Neural progenitor cell (in vitro differentiated cells): ENCODE measurements around the gene NPSR1. TPM values are rescaled to one million over a fixed set of nuclear protein-coding genes. Genes with fewer than 3 reads are reported as not detected.

Experiments
- DNase-seq: peaks from one replicate; pipeline ENCODE4 v3.0.0-alpha.2; 2016; ENCODE audit warnings: low spot score
- H2AFZ ChIP-seq: fragments of 200-600 bp; sonication (generic); replicated peaks from 2 replicates; pipeline ENCODE4 v1.6.1; 2016; ENCODE audit warnings: antibody characterized with exemption
- H3F3A ChIP-seq: fragments of 200-600 bp; sonication (generic); 2 replicates; pipeline ENCODE4 v1.6.1; 2016; ENCODE audit warnings: antibody characterized with exemption, low read depth
- H3K27ac ChIP-seq: fragments of 200-600 bp; sonication (generic); 2 replicates; pipeline ENCODE4 v1.5.1; 2016; ENCODE audit warnings: mild to moderate bottlenecking
- H3K27me3 ChIP-seq: fragments of 200-600 bp; sonication (generic); 2 replicates; pipeline ENCODE4 v1.6.1; 2016; ENCODE audit warnings: mild to moderate bottlenecking, moderate library complexity
- H3K36me3 ChIP-seq: fragments of 200-600 bp; sonication (generic); 2 replicates; pipeline ENCODE4 v1.5.1; 2016
- H3K4me1 ChIP-seq: fragments of 200-600 bp; sonication (generic); 2 replicates; pipeline ENCODE4 v1.6.1; 2016; ENCODE audit warnings: mixed run types
- H3K4me2 ChIP-seq: fragments of 200-600 bp; sonication (generic); 2 replicates; pipeline ENCODE4 v1.6.1; 2016
- H3K4me3 ChIP-seq: fragments of 200-600 bp; sonication (generic); 2 replicates; pipeline ENCODE4 v1.5.1; 2016
- H3K79me2 ChIP-seq: fragments of 200-600 bp; sonication (generic); 2 replicates; pipeline ENCODE4 v1.6.1; 2016; ENCODE audit warnings: low read depth
- H3K9ac ChIP-seq: fragments of 200-600 bp; sonication (generic); 2 replicates; pipeline ENCODE4 v1.6.1; 2016
- H3K9me3 ChIP-seq: fragments of 200-600 bp; sonication (generic); 2 replicates; pipeline ENCODE4 v1.5.1; 2016; ENCODE audit warnings: low read depth
- H4K20me1 ChIP-seq: fragments of 200-600 bp; sonication (generic); 2 replicates; pipeline ENCODE4 v1.6.1; 2016; ENCODE audit warnings: low read depth
- H3K27ac Mint-ChIP-seq: 3 replicates; pipeline ENCODE4 v1.8.0; 2021; ENCODE audit warnings: mixed read lengths
- H3K27me3 Mint-ChIP-seq: 2 replicates; pipeline ENCODE4 v1.8.0; 2022; ENCODE audit warnings: low read depth, mild to moderate bottlenecking, inconsistent platforms, moderate library complexity, mixed read lengths; ENCODE audit not compliant: insufficient read depth
- H3K36me3 Mint-ChIP-seq: 3 replicates; pipeline ENCODE4 v1.8.0; 2021; ENCODE audit warnings: mixed read lengths
- H3K4me1 Mint-ChIP-seq: 3 replicates; pipeline ENCODE4 v1.8.0; 2021; ENCODE audit warnings: mixed read lengths
- H3K4me3 Mint-ChIP-seq: 3 replicates; pipeline ENCODE4 v1.8.0; 2021; ENCODE audit warnings: mild to moderate bottlenecking, moderate library complexity, mixed read lengths
- H3K9me3 Mint-ChIP-seq: 3 replicates; pipeline ENCODE4 v1.8.0; 2020; ENCODE audit warnings: mixed read lengths
- EZH2 ChIP-seq: fragments of 200-600 bp; sonication (generic); IDR thresholded peaks from 2 replicates; pipeline ENCODE4 v1.6.1; 2017; ENCODE audit warnings: antibody characterized with exemption, mild to moderate bottlenecking, moderate library complexity
- EZH2phosphoT487 ChIP-seq: fragments of 200-600 bp; sonication (generic); IDR thresholded peaks from 2 replicates; pipeline ENCODE4 v1.6.1; 2017; ENCODE audit warnings: antibody characterized with exemption
- total RNA-seq: library from RNA; depleted of rRNA; stranded (reverse); fragments of >200 nt; gene quantifications from 2 replicates; pipeline ENCODE4 v1.2.3, GENCODE V29; 2015; ENCODE audit warnings: low replicate concordance
- TF ChIP-seq, protein P1 (sequence below): fragments of 200-600 bp; sonication (generic); IDR thresholded peaks from 2 replicates; pipeline ENCODE4 v1.5.1; 2017; ENCODE audit warnings: antibody characterized with exemption, mild to moderate bottlenecking

NPSR1 gene
- total RNA-seq, 1 donor from 2014 or later = not detected

DNA sequence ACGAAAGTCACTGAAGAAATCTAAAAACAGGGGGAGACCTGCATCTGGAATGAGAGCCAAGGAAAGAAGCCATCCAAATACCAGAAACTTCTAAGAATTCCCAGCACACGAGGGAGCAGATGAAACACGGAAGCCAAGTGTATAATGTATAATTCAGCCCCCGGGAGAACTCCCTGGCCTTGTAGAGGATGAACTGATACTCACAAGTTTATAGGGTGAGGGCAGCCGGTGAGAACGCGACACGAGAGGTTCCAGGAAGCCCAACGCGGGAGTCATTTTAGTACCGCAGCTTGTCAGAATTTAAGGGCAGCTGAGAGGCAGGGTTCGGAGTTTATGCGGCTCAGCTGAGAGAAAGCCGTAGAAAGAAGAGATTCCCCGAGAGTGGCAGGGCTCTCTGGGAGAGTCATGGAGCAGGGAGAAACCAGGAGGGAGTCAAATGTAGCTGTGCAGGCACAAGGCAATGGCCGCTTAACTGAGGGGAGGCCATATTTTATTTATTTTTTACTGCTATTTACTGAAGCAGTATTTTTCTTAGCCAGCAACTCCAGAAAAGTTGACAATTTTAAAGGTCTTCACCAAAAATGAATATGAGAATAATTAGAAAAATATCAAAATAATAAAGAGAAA lies 164.0 kb downstream of the NPSR1 start:
- H3K4me1 Mint-ChIP-seq = peaks cover 11% of the 10 kb centered on the region
- Histone ChIP-seq H3K36me3 (no peaks in the 10 kb centered on the region), H2AFZ (peak overlapping the region; percentile 61), H3F3A (no peaks in the 10 kb centered on the region), H3K4me2 (no peak overlapping the region), H3K9ac (no peak overlapping the region), H3K79me2 (no peaks in the 10 kb centered on the region), H3K4me3 (no peak overlapping the region), H4K20me1 (no peaks in the 10 kb centered on the region), H3K4me1 (no peaks in the 10 kb centered on the region), H3K9me3 (no peaks in the 10 kb centered on the region), H3K27ac (no peak overlapping the region), H3K27me3 (no peaks in the 10 kb centered on the region)
- H3K4me3 Mint-ChIP-seq = no peak overlapping the region
- H3K27ac Mint-ChIP-seq = peak overlapping the region; percentile 64
- no peak for TF ChIP-seq EZH2phosphoT487
- no peak for TF ChIP-seq EZH2
- TF ChIP-seq, protein P1, sequence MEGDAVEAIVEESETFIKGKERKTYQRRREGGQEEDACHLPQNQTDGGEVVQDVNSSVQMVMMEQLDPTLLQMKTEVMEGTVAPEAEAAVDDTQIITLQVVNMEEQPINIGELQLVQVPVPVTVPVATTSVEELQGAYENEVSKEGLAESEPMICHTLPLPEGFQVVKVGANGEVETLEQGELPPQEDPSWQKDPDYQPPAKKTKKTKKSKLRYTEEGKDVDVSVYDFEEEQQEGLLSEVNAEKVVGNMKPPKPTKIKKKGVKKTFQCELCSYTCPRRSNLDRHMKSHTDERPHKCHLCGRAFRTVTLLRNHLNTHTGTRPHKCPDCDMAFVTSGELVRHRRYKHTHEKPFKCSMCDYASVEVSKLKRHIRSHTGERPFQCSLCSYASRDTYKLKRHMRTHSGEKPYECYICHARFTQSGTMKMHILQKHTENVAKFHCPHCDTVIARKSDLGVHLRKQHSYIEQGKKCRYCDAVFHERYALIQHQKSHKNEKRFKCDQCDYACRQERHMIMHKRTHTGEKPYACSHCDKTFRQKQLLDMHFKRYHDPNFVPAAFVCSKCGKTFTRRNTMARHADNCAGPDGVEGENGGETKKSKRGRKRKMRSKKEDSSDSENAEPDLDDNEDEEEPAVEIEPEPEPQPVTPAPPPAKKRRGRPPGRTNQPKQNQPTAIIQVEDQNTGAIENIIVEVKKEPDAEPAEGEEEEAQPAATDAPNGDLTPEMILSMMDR = no peak
- H3K27me3 Mint-ChIP-seq = peaks cover 3% of the 10 kb centered on the region
- H3K9me3 Mint-ChIP-seq = no peaks in the 10 kb centered on the region
- no peak for DNase-seq
- no peaks in the 10 kb centered on the region for H3K36me3 Mint-ChIP-seq

GRCh38 chr7:34823650-34824258 lies 165.7 kb downstream of the NPSR1 start:
- Histone ChIP-seq H4K20me1 (no peaks in the 10 kb centered on the region), H3K79me2 (no peaks in the 10 kb centered on the region), H3F3A (no peaks in the 10 kb centered on the region), H2AFZ (no peak overlapping the region), H3K9me3 (no peaks in the 10 kb centered on the region), H3K4me3 (no peak overlapping the region), H3K4me1 (no peaks in the 10 kb centered on the region), H3K9ac (no peak overlapping the region), H3K4me2 (no peak overlapping the region), H3K27ac (no peak overlapping the region), H3K36me3 (no peaks in the 10 kb centered on the region), H3K27me3 (no peaks in the 10 kb centered on the region)
- Mint-ChIP-seq H3K36me3 (no peaks in the 10 kb centered on the region), H3K4me1 (peaks cover 11% of the 10 kb centered on the region), H3K9me3 (no peaks in the 10 kb centered on the region), H3K27me3 (peaks cover 3% of the 10 kb centered on the region), H3K4me3 (no peak overlapping the region), H3K27ac (no peak overlapping the region)
- no peak for TF ChIP-seq EZH2
- TF ChIP-seq, protein P1 = peak; percentile 83
- DNase-seq = peak; percentile 67

DNA sequence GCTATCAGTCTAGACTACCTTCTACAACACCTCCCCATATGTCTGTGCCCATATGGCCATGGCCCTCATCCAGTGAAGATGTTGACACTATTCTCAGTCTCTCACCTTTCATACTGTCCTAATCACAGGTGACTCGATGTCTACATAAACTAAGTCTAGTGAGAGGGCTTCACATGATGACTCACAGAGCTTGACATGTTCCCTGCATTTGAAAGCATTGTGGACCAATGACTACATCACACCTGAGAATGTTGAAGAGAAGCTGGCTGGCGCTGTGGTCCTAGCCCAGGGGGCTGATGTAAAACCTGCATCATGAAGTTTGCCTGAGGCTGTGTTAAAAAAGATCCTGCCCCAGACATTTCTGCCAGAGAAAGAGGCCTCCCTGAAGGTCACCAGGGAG lies 167.2 kb downstream of the NPSR1 start:
- Histone ChIP-seq H4K20me1 (no peaks in the 10 kb centered on the region), H3K4me3 (no peak overlapping the region), H3K79me2 (no peaks in the 10 kb centered on the region), H3K4me2 (no peak overlapping the region), H3K4me1 (no peaks in the 10 kb centered on the region), H3K9ac (no peak overlapping the region), H3K36me3 (no peaks in the 10 kb centered on the region), H3F3A (no peaks in the 10 kb centered on the region), H3K9me3 (no peaks in the 10 kb centered on the region), H3K27me3 (no peaks in the 10 kb centered on the region), H2AFZ (no peak overlapping the region), H3K27ac (no peak overlapping the region)
- no peak for DNase-seq
- TF ChIP-seq EZH2phosphoT487 = no peak
- TF ChIP-seq EZH2 = no peak
- TF ChIP-seq, protein P1 = no peak
- no peak overlapping the region for H3K4me3 Mint-ChIP-seq
- H3K9me3 Mint-ChIP-seq = no peaks in the 10 kb centered on the region
- no peaks in the 10 kb centered on the region for H3K27me3 Mint-ChIP-seq
- no peaks in the 10 kb centered on the region for H3K36me3 Mint-ChIP-seq
- peak overlapping the region; percentile 48 for H3K27ac Mint-ChIP-seq
- H3K4me1 Mint-ChIP-seq = peaks cover 11% of the 10 kb centered on the region
